Small intestine (tissue), 7 donors: ENCODE measurements around the gene PTPRJ. TPM values are rescaled to one million over a fixed set of nuclear protein-coding genes. Genes with fewer than 3 reads are reported as not detected.
A peak's percentile ranks its signal among the peaks of the same experiment; 100 is the strongest.

Experiments used
- DNase-seq, 2 donors: peaks; one replicate each; pipeline versions ENCODE4 v3.0.0 to v3.0.0-alpha.2; 2013
- FAIRE-seq: peaks from 2 replicates; lab custom pipeline; 2012; peaks lifted over from hg19 to GRCh38; lab: Jason Lieb, UNC
- H3K27ac ChIP-seq, 3 donors: one replicate each; pipeline ENCODE4 v1.5.1; 2013; ENCODE audit warnings: low read length in 2 of 3, mild to moderate bottlenecking in 2 of 3, control low read depth in 1 of 3, inconsistent platforms in 1 of 3, low read depth in 1 of 3, moderate library complexity in 1 of 3
- H3K27me3 ChIP-seq, 3 donors: one replicate each; pipeline ENCODE4 v1.6.1; 2013; ENCODE audit warnings: low read length in 3 of 3, inconsistent platforms in 1 of 3; ENCODE audit not compliant: control insufficient read depth in 3 of 3, insufficient read depth in 3 of 3
- H3K36me3 ChIP-seq, 3 donors: one replicate each; pipeline ENCODE4 v1.6.1; 2013; ENCODE audit warnings: low read length in 3 of 3, inconsistent platforms in 1 of 3, low read depth in 1 of 3, mild to moderate bottlenecking in 1 of 3, moderate library complexity in 1 of 3; ENCODE audit not compliant: control insufficient read depth in 3 of 3, insufficient read depth in 2 of 3
- H3K4me1 ChIP-seq, 3 donors: one replicate each; pipeline ENCODE4 v1.6.1; 2013; ENCODE audit warnings: low read length in 2 of 3, inconsistent platforms in 1 of 3, low read depth in 1 of 3, mild to moderate bottlenecking in 1 of 3, moderate library complexity in 1 of 3; ENCODE audit not compliant: control insufficient read depth in 3 of 3, insufficient read depth in 2 of 3
- H3K4me3 ChIP-seq, 3 donors: one replicate each; pipeline ENCODE4 v1.5.1; 2013; ENCODE audit warnings: low read length in 3 of 3, control low read depth in 1 of 3, inconsistent platforms in 1 of 3, low read depth in 1 of 3, mild to moderate bottlenecking in 1 of 3, moderate library complexity in 1 of 3
- H3K9me3 ChIP-seq, 2 donors: one replicate each; pipeline ENCODE4 v1.6.1; 2013; ENCODE audit warnings: low read depth in 1 of 2, low read length in 1 of 2; ENCODE audit not compliant: control insufficient read depth in 2 of 2, insufficient read depth in 1 of 2
- WGBS, 3 donors: extraction: QIAGEN DNeasy Blood & Tissue Kit; methylation state at CpG; one replicate each; pipeline ENCODE4 v1.1.7; 2013; 5-methylcytosine and 5-hydroxymethylcytosine counted together
- polyA plus RNA-seq, 4 donors: library from polyadenylated mRNA; stranded (reverse) in 3 of 4; unstranded in 1 of 4; fragments of 200-250 nt in 3 of 4; fragments of 120-200 nt in 1 of 4; gene quantifications; one replicate each; pipeline versions ENCODE4 v1.2.1 to v1.2.3, GENCODE V29; 2013
- donor health status: healthy with polysubstance abuse.
- donor health status: control.
- donor health status: control.
- donor health status: Bipolar disorder and iron deficiency.
- donor health status: healthy.

PTPRJ gene
- polyA plus RNA-seq, 4 donors = 4.9 to 31.4 (median 7.3) TPM

DNA sequence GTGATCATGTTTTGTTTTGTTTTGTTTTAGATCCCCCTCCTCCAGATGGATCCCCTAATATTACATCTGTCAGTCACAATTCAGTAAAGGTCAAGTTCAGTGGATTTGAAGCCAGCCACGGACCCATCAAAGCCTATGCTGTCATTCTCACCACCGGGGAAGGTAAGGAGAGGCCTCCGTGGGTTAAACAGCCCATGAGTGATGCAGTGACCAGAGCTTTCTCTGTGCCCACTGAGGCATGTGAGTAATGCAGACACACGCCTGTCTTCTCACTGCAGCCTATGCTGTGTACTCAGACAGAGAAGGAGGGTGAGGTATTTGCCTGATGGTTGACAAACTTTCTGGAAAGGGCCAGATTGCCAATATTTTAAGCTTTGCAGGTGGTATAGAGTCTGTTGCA lies 162.5 kb downstream of the PTPRJ start:
- no peak overlapping the region for H3K27ac ChIP-seq
- WGBS, 3 donors = 90 to 95% (median 93%) methylated on average over 4 of the region's 4 CpGs
- no peaks in the 10 kb centered on the region for H3K9me3 ChIP-seq
- H3K27me3 ChIP-seq = no peaks in the 10 kb centered on the region
- FAIRE-seq (no peak), DNase-seq (no peak)
- peaks cover 13 to 63% (median 33%) of the 10 kb centered on the region in 3 donors for H3K36me3 ChIP-seq
- no peak overlapping the region for H3K4me3 ChIP-seq
- H3K4me1 ChIP-seq = no peaks in the 10 kb centered on the region

GRCh38 chr11:48148749-48149148 lies 168.4 kb downstream of the PTPRJ start:
- FAIRE-seq = no peak
- WGBS, 3 donors = 83 to 86% (median 86%) methylated on average over 3 of the region's 3 CpGs
- Histone ChIP-seq H3K27ac (no peak overlapping the region), H3K4me1 (no peaks in the 10 kb centered on the region), H3K27me3 (no peaks in the 10 kb centered on the region), H3K4me3 (no peak overlapping the region), H3K9me3 (peaks cover 0 to 5% of the 10 kb centered on the region in 2 donors), H3K36me3 (peaks cover 6 to 46% (median 25%) of the 10 kb centered on the region in 3 donors)
- no peak for DNase-seq

DNA sequence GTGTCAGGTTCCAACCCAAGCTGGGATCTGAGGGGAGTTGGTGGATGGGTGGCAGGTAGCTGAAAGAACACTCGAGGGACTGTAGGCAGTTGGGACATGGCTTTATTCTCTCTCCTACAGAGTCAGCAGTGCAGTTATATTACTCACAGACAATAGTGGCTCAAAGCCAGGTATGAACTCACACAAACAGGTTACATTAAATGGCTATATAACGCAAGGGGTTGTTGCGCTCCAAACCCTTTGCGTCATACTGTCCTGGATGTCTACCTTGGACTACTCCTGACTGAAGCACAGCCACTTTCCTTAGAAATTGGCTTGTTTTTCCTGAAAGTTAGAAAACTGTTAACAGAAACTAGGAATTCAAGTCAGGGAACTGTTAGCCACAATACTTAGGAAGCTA lies 169.9 kb downstream of the PTPRJ start:
- DNase-seq (no peak), FAIRE-seq (no peak)
- H3K4me1 ChIP-seq = no peaks in the 10 kb centered on the region
- H3K27ac ChIP-seq = no peak overlapping the region
- peaks cover 0 to 5% of the 10 kb centered on the region in 2 donors for H3K9me3 ChIP-seq
- peaks cover 4 to 37% (median 23%) of the 10 kb centered on the region in 3 donors for H3K36me3 ChIP-seq
- WGBS, 3 donors = 63 to 76% (median 68%) methylated on average over 4 of the region's 4 CpGs
- H3K27me3 ChIP-seq = no peaks in the 10 kb centered on the region
- no peak overlapping the region for H3K4me3 ChIP-seq

- Histone ChIP-seq H3K36me3 (peaks cover 0 to 41% (median 21%) of the 10 kb centered on the region in 3 donors), H3K9me3 (peaks cover 0 to 5% of the 10 kb centered on the region in 2 donors), H3K27me3 (no peaks in the 10 kb centered on the region), H3K4me1 (no peaks in the 10 kb centered on the region), H3K27ac (no peak overlapping the region), H3K4me3 (no peak overlapping the region)
- DNase-seq = no peak
- WGBS, 3 donors = 86 to 95% (median 94%) methylated on average over 3 of the region's 3 CpGs
- no peak for FAIRE-seq
Measured at GRCh38 chr11:48154151-48154550, 173.8 kb downstream of the PTPRJ start.

DNA sequence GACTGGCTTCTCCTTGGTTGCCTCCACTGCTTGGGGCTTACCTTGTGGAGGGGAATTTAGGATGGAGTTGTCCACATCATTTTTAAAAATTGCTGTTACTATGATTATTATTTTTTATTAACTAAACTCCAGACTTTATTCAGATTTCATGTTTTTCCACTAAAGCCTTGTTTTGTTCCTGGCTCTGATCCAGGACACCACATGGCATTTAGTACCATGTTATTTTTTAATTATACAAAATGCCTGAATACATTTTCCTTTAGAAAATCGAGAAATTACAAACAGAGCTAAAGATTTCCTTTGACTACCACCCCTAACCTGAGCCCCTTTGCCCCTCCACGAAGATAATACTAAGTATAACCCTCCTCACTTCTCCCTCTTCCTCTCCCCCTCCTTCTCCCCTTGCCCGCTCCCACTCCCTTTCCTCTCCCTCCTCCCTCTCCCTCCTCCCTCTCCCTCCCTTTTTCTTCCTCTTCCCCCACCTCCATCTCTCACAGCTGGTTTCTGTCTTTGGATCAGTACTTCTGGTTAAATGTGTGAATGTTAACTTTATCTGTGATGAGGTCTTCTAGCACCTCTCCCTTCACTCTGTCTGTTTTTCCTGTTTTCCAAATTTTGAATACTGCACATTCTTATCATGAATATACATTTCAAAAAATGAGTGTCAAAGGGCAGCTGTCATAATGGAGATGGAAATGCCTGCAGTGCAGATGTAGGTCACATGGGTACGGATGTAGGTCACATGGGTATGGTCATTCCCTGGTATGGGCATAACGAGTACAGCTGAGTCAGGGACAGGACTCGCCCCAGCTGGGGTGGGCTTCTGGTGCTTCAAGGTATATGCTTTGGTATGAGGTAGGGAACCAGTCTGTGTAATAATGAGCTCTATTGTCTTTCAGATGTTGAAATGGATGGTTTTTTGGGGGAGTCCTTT lies 181.9 kb downstream of the PTPRJ start:
- H3K4me1 ChIP-seq = peaks cover 0 to 7% (median 0%) of the 10 kb centered on the region in 3 donors
- H3K27ac ChIP-seq = no peak overlapping the region
- H3K4me3 ChIP-seq = no peak overlapping the region
- H3K36me3 ChIP-seq = peaks cover 0 to 36% (median 20%) of the 10 kb centered on the region in 3 donors
- no peak for FAIRE-seq
- no peak for DNase-seq
- no peaks in the 10 kb centered on the region for H3K9me3 ChIP-seq
- WGBS, 3 donors = 71 to 92% (median 86%) methylated on average over 6 of the region's 6 CpGs
- H3K27me3 ChIP-seq = no peaks in the 10 kb centered on the region

- WGBS, 3 donors = 67 to 88% (median 79%) methylated on average over 1 of the region's 1 CpG
- no peaks in the 10 kb centered on the region for H3K9me3 ChIP-seq
- no peak for FAIRE-seq
- DNase-seq = no peak
- no peak overlapping the region for H3K4me3 ChIP-seq
- no peak overlapping the region for H3K27ac ChIP-seq
- H3K27me3 ChIP-seq = no peaks in the 10 kb centered on the region
- H3K36me3 ChIP-seq = peaks cover 2 to 33% (median 19%) of the 10 kb centered on the region in 3 donors
- peaks cover 0 to 7% (median 0%) of the 10 kb centered on the region in 3 donors for H3K4me1 ChIP-seq
Measured at GRCh38 chr11:48162885-48163268, 182.5 kb downstream of the PTPRJ start.

DNA sequence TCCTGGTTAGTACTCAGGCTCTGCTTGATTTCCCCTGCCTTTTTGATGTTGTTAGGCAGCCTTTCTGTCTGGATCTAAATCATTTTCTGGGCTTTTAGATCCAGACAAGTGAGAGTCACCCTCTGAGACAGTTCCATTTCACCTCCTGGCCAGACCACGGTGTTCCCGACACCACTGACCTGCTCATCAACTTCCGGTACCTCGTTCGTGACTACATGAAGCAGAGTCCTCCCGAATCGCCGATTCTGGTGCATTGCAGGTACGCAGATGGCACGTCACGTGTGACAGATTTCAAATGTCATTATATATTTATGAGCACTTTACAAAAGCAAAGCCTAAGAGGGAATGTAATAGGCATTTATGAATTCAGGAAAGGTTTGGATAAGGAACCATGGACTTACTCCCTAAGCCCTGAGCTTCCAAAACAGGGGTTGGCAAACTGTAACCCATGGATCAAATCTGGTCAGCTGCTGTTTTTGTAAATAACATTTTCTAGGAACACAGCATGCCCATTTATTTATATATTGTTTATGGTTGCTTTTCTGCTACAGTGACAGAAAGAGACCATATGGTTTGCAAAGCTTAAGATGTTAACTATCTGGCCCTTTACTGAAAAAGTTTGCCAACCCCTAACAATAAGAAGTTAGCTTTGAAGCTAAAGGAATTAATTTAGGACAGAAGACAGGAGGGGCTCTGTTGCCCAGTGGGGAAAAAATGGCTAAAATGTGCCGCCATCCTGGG lies 183.2 kb downstream of the PTPRJ start:
- WGBS, 3 donors = 90 to 96% (median 94%) methylated on average over 12 of the region's 12 CpGs
- Histone ChIP-seq H3K9me3 (no peaks in the 10 kb centered on the region), H3K4me1 (peaks cover 0 to 7% (median 0%) of the 10 kb centered on the region in 3 donors), H3K36me3 (peaks cover 2 to 31% (median 19%) of the 10 kb centered on the region in 3 donors), H3K27ac (no peak overlapping the region), H3K4me3 (no peak overlapping the region), H3K27me3 (no peaks in the 10 kb centered on the region)
- FAIRE-seq (no peak), DNase-seq (no peak)

GRCh38 chr11:48164836-48165235 lies 184.5 kb downstream of the PTPRJ start:
- Histone ChIP-seq H3K4me3 (no peak overlapping the region), H3K4me1 (peaks cover 0 to 7% (median 0%) of the 10 kb centered on the region in 3 donors), H3K27me3 (no peaks in the 10 kb centered on the region), H3K9me3 (no peaks in the 10 kb centered on the region), H3K27ac (peak overlapping the region in 1 of 3 donors; percentile 60), H3K36me3 (peaks cover 2 to 38% (median 19%) of the 10 kb centered on the region in 3 donors)
- DNase-seq = peak; percentile 51 to 56
- no peak for FAIRE-seq
